Measurements from ENCODE around the gene RNU6-1. TPM values are rescaled to one million over a fixed set of nuclear protein-coding genes. Genes with fewer than 3 reads are reported as not detected.

The RNU6-1 gene
- total and polyA plus RNA-seq, 2 donors (not counting 3 experiments of a cell fraction or from before 2014, with no cell fraction given): not detected

- Histone ChIP-seq H3K79me2 (ENCODE audit: control insufficient read depth, insufficient read depth, low read length) (no peaks in the 10 kb centered on the region), H3K4me2 (ENCODE audit: insufficient read depth, low read length) (no peak overlapping the region), H3K4me3 (replicated peaks in 1 of 3; ENCODE audit: insufficient read depth in 1 of 3, low read depth in 1 of 3, low read length in 3 of 3) (no peak overlapping the region), H3K36me3 (ENCODE audit: control insufficient read depth in 2 of 2, extremely low read depth in 1 of 2, insufficient read depth in 2 of 2, low read length in 2 of 2) (no peaks in the 10 kb centered on the region), H3K27ac (ENCODE audit: insufficient read depth, low read depth, low read length) (no peak overlapping the region), H2AFZ (ENCODE audit: low read depth, low read length) (no peak overlapping the region), H4K20me1 (replicated peaks; ENCODE audit: control insufficient read depth, extremely low read depth, insufficient read depth, low read length) (no peaks in the 10 kb centered on the region), H3K9me3 (replicated peaks; ENCODE audit: control insufficient read depth, insufficient read depth, low read length) (no peaks in the 10 kb centered on the region), H3K27me3 (ENCODE audit: control insufficient read depth in 2 of 2, insufficient read depth in 2 of 2, low read length in 2 of 2) (no peaks in the 10 kb centered on the region), H3K4me1 (ENCODE audit: control insufficient read depth, extremely low read depth, insufficient read depth, low read length) (no peaks in the 10 kb centered on the region), H3K9ac (replicated peaks; ENCODE audit: extremely low read depth, insufficient read depth, low read length) (no peak overlapping the region), H3K9me1 (replicated peaks; ENCODE audit: control insufficient read depth, extremely low read depth, insufficient read depth, low read length) (no peaks in the 10 kb centered on the region)
- BruUV-seq (replicated peaks): no TSS peak
- POLR2A ChIA-PET: no interaction called here
- no peak for FAIRE-seq
- no peak for TF ChIP-seq FOS (IDR thresholded peaks at IDR 0.05; ENCODE audit: borderline replicate concordance, insufficient read depth, low read length)
- no peak for TF ChIP-seq GATA2 (IDR thresholded peaks at IDR 0.05; ENCODE audit: insufficient read depth, insufficient read length, low read depth, low read length)
- no peak for TF ChIP-seq POLR2AphosphoS5 (IDR thresholded peaks at IDR 0.05; ENCODE audit: insufficient read depth, low read depth, low read length)
- no peak for TF ChIP-seq EZH2 (IDR thresholded peaks at IDR 0.05; ENCODE audit: borderline replicate concordance, low read depth, low read length, severe bottlenecking)
- TF ChIP-seq MYC (IDR thresholded peaks at IDR 0.05; ENCODE audit: low read depth, low read length): no peak
- TF ChIP-seq POLR2A (IDR thresholded peaks at IDR 0.05; ENCODE audit: low read depth, low read length): no peak
- TF ChIP-seq, protein P1, sequence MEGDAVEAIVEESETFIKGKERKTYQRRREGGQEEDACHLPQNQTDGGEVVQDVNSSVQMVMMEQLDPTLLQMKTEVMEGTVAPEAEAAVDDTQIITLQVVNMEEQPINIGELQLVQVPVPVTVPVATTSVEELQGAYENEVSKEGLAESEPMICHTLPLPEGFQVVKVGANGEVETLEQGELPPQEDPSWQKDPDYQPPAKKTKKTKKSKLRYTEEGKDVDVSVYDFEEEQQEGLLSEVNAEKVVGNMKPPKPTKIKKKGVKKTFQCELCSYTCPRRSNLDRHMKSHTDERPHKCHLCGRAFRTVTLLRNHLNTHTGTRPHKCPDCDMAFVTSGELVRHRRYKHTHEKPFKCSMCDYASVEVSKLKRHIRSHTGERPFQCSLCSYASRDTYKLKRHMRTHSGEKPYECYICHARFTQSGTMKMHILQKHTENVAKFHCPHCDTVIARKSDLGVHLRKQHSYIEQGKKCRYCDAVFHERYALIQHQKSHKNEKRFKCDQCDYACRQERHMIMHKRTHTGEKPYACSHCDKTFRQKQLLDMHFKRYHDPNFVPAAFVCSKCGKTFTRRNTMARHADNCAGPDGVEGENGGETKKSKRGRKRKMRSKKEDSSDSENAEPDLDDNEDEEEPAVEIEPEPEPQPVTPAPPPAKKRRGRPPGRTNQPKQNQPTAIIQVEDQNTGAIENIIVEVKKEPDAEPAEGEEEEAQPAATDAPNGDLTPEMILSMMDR (IDR thresholded peaks at IDR 0.05; ENCODE audit: extremely low read depth in 1 of 2, insufficient read depth in 1 of 2, low read depth in 1 of 2, low read length in 2 of 2): no peak
- TF ChIP-seq JUN (IDR thresholded peaks at IDR 0.05; ENCODE audit: borderline replicate concordance, insufficient read depth, insufficient read length, low read depth): no peak
- TF ChIP-seq, protein P2, sequence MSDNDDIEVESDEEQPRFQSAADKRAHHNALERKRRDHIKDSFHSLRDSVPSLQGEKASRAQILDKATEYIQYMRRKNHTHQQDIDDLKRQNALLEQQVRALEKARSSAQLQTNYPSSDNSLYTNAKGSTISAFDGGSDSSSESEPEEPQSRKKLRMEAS (IDR thresholded peaks at IDR 0.05; ENCODE audit: insufficient read depth, insufficient read length): no peak
- no peak for DNase-seq (ENCODE audit: low read depth, low spot score)
- dilution Hi-C loops (cut with MboI; ENCODE audit: extremely low pct_ligation_motif_present, low sequenced_read_pairs): no loop called here
- CTCF ChIA-PET: interaction anchor here (0.7 kb wide), 1 partner anchor 349 kb away, joined by 3 read pairs; no protein-coding TSS in a partner anchor
- intact Hi-C loops (cut with micrococcal nuclease): no loop called here
Observed at GRCh38 chr15:67805666-67806516, 34.0 kb downstream of the RNU6-1 start.

All from endothelial cell of umbilical vein (primary cell).